IPS-18a (cell line): ENCODE measurements around the gene HSPA14.
A peak's percentile ranks its signal among the peaks of the same experiment; 100 is the strongest.

Experiments used
- H3K27ac ChIP-seq: one replicate; pipeline ENCODE4 v1.5.1; 2013; ENCODE audit warnings: low read length
- H3K27me3 ChIP-seq: one replicate; pipeline ENCODE4 v1.6.1; 2013; ENCODE audit warnings: mild to moderate bottlenecking, low read length; ENCODE audit not compliant: control insufficient read depth, insufficient read depth
- H3K36me3 ChIP-seq: one replicate; pipeline ENCODE4 v1.6.1; 2013; ENCODE audit warnings: low read depth, low read length; ENCODE audit not compliant: control insufficient read depth
- H3K4me1 ChIP-seq: one replicate; pipeline ENCODE4 v1.6.1; 2013; ENCODE audit warnings: low read depth, low read length; ENCODE audit not compliant: control insufficient read depth
- H3K4me3 ChIP-seq: one replicate; pipeline ENCODE4 v1.5.1; 2013; ENCODE audit warnings: low read length
- H3K9ac ChIP-seq: one replicate; pipeline ENCODE4 v1.6.1; 2013; ENCODE audit warnings: mild to moderate bottlenecking, low read length, moderate library complexity
- H3K9me3 ChIP-seq: one replicate; pipeline ENCODE4 v1.6.1; 2013; ENCODE audit warnings: low read depth, low read length; ENCODE audit not compliant: control insufficient read depth

The HSPA14 gene

GRCh38 chr10:14873090-14873760 is 35.1 kb downstream of the HSPA14 start:
- no peaks in the 10 kb centered on the region for H3K9me3 ChIP-seq
- H3K27me3 ChIP-seq, result no peaks in the 10 kb centered on the region
- no peak overlapping the region for H3K27ac ChIP-seq
- no peak overlapping the region for H3K4me3 ChIP-seq
- H3K36me3 ChIP-seq, result peaks cover 23% of the 10 kb centered on the region
- no peak overlapping the region for H3K9ac ChIP-seq
- peaks cover 12% of the 10 kb centered on the region for H3K4me1 ChIP-seq

- Histone ChIP-seq H3K36me3 (peaks cover 4% of the 10 kb centered on the region), H3K4me3 (no peak overlapping the region), H3K4me1 (peaks cover 21% of the 10 kb centered on the region), H3K9ac (no peak overlapping the region), H3K27me3 (no peaks in the 10 kb centered on the region), H3K9me3 (no peaks in the 10 kb centered on the region), H3K27ac (no peak overlapping the region)
Observed at GRCh38 chr10:14875941-14876340, 37.8 kb downstream of the HSPA14 start.

GRCh38 chr10:14876764-14877163 is 38.7 kb downstream of the HSPA14 start:
- Histone ChIP-seq H3K27ac (no peak overlapping the region), H3K36me3 (peaks cover 5% of the 10 kb centered on the region), H3K9me3 (no peaks in the 10 kb centered on the region), H3K27me3 (no peaks in the 10 kb centered on the region), H3K9ac (no peak overlapping the region), H3K4me1 (peaks cover 21% of the 10 kb centered on the region), H3K4me3 (peak overlapping the region; percentile 97)

GRCh38 chr10:14878266-14879123 is 40.4 kb downstream of the HSPA14 start, which contains the start of gene SUV39H2:
TSS of gene SUV39H2 (plus strand) at chr10:14878866. CDS start at chr10:14878889, 23 bp downstream.
- no peaks in the 10 kb centered on the region for H3K27me3 ChIP-seq
- H3K27ac ChIP-seq, result peak within 1 kb of the TSS; percentile 84
- peak within 1 kb of the TSS; percentile 97 for H3K9ac ChIP-seq
- H3K4me3 ChIP-seq, result peak within 1 kb of the TSS; percentile 97
- H3K9me3 ChIP-seq, result no peaks in the 10 kb centered on the region
- H3K4me1 ChIP-seq, result peaks cover 21% of the 10 kb centered on the region
- peaks cover 6% of the 10 kb centered on the region for H3K36me3 ChIP-seq

- Histone ChIP-seq H3K9ac (peak overlapping the region; percentile 97), H3K27ac (peak overlapping the region; percentile 84), H3K9me3 (no peaks in the 10 kb centered on the region), H3K4me1 (peaks cover 21% of the 10 kb centered on the region), H3K4me3 (peak overlapping the region; percentile 97), H3K27me3 (no peaks in the 10 kb centered on the region), H3K36me3 (peaks cover 9% of the 10 kb centered on the region)
Observed at GRCh38 chr10:14879124-14879927, 41.2 kb downstream of the HSPA14 start.

- peaks cover 10% of the 10 kb centered on the region for H3K36me3 ChIP-seq
- no peaks in the 10 kb centered on the region for H3K9me3 ChIP-seq
- H3K4me1 ChIP-seq, result peaks cover 21% of the 10 kb centered on the region
- peak overlapping the region; percentile 97 for H3K9ac ChIP-seq
- no peak overlapping the region for H3K27ac ChIP-seq
- H3K4me3 ChIP-seq, result peak overlapping the region; percentile 97
- no peaks in the 10 kb centered on the region for H3K27me3 ChIP-seq
Observed at GRCh38 chr10:14879928-14880193, 41.8 kb downstream of the HSPA14 start.

GRCh38 chr10:14880229-14880628 is 42.1 kb downstream of the HSPA14 start:
- no peak overlapping the region for H3K27ac ChIP-seq
- H3K27me3 ChIP-seq, result no peaks in the 10 kb centered on the region
- H3K9me3 ChIP-seq, result no peaks in the 10 kb centered on the region
- H3K4me3 ChIP-seq, result peak overlapping the region; percentile 97
- peak overlapping the region; percentile 97 for H3K9ac ChIP-seq
- H3K36me3 ChIP-seq, result peaks cover 12% of the 10 kb centered on the region
- peaks cover 21% of the 10 kb centered on the region for H3K4me1 ChIP-seq

- H3K27ac ChIP-seq, result no peak overlapping the region
- no peaks in the 10 kb centered on the region for H3K9me3 ChIP-seq
- H3K9ac ChIP-seq, result no peak overlapping the region
- no peak overlapping the region for H3K4me3 ChIP-seq
- no peaks in the 10 kb centered on the region for H3K27me3 ChIP-seq
- peaks cover 29% of the 10 kb centered on the region for H3K36me3 ChIP-seq
- peaks cover 10% of the 10 kb centered on the region for H3K4me1 ChIP-seq
Observed at GRCh38 chr10:14884082-14884481, 46.0 kb downstream of the HSPA14 start.

- Histone ChIP-seq H3K36me3 (peaks cover 19% of the 10 kb centered on the region), H3K9me3 (no peaks in the 10 kb centered on the region), H3K4me3 (no peak overlapping the region), H3K27me3 (no peaks in the 10 kb centered on the region), H3K27ac (no peak overlapping the region), H3K4me1 (no peaks in the 10 kb centered on the region), H3K9ac (no peak overlapping the region)
Observed at GRCh38 chr10:14889318-14889717, 51.2 kb downstream of the HSPA14 start.

GRCh38 chr10:14891151-14891550 is 53.0 kb downstream of the HSPA14 start:
- no peaks in the 10 kb centered on the region for H3K27me3 ChIP-seq
- H3K4me3 ChIP-seq, result no peak overlapping the region
- H3K9ac ChIP-seq, result no peak overlapping the region
- no peaks in the 10 kb centered on the region for H3K9me3 ChIP-seq
- no peaks in the 10 kb centered on the region for H3K4me1 ChIP-seq
- H3K36me3 ChIP-seq, result peaks cover 8% of the 10 kb centered on the region
- H3K27ac ChIP-seq, result no peak overlapping the region

- Histone ChIP-seq H3K27me3 (no peaks in the 10 kb centered on the region), H3K9me3 (peaks cover 8% of the 10 kb centered on the region), H3K4me1 (no peaks in the 10 kb centered on the region), H3K36me3 (peaks cover 82% of the 10 kb centered on the region), H3K9ac (no peak overlapping the region), H3K4me3 (no peak overlapping the region), H3K27ac (no peak overlapping the region)
Observed at GRCh38 chr10:14904316-14904732, 66.2 kb downstream of the HSPA14 start.
